Type B pancreatic cell (in vitro differentiated cells): ENCODE results near the gene ZBTB39. TPM values are rescaled to one million over a fixed set of nuclear protein-coding genes. Genes with fewer than 3 reads are reported as not detected.

Experiments
- DNase-seq: peaks from one replicate; pipeline ENCODE4 v3.0.0; 2021; ENCODE audit warnings: mixed read lengths; ENCODE audit not compliant: unreplicated experiment; ENCODE audit errors: extremely low spot score
- H3K27ac Mint-ChIP-seq: 2 replicates; pipeline ENCODE4 v1.8.0; 2021; ENCODE audit warnings: mild to moderate bottlenecking, mixed read lengths
- H3K27me3 Mint-ChIP-seq: 2 replicates; pipeline ENCODE4 v1.8.0; 2021; ENCODE audit warnings: mixed read lengths
- H3K36me3 Mint-ChIP-seq: 2 replicates; pipeline ENCODE4 v1.8.0; 2021; ENCODE audit warnings: mixed read lengths
- H3K4me1 Mint-ChIP-seq: one replicate; pipeline ENCODE4 v1.8.0; 2021; ENCODE audit warnings: mixed read lengths; ENCODE audit not compliant: unreplicated experiment
- H3K4me3 Mint-ChIP-seq: 2 replicates; pipeline ENCODE4 v1.8.0; 2021; ENCODE audit warnings: mild to moderate bottlenecking, mixed read lengths
- H3K9me3 Mint-ChIP-seq: 2 replicates; pipeline ENCODE4 v1.8.0; 2021; ENCODE audit warnings: mixed read lengths
- total RNA-seq: library from RNA; stranded (reverse); gene quantifications from 2 replicates; pipeline ENCODE4 v1.2.1, GENCODE V29; 2021; ENCODE audit warnings: low replicate concordance
- TF ChIP-seq, protein P1 (sequence below): fragments of 200-600 bp; sonication (generic); conservative IDR thresholded peaks from 2 replicates; pipeline ENCODE4 v1.5.0; 2021; ENCODE audit warnings: antibody characterized with exemption, mild to moderate bottlenecking

ZBTB39 gene
- total RNA-seq, 1 donor from 2014 or later = 18.1 TPM

DNA sequence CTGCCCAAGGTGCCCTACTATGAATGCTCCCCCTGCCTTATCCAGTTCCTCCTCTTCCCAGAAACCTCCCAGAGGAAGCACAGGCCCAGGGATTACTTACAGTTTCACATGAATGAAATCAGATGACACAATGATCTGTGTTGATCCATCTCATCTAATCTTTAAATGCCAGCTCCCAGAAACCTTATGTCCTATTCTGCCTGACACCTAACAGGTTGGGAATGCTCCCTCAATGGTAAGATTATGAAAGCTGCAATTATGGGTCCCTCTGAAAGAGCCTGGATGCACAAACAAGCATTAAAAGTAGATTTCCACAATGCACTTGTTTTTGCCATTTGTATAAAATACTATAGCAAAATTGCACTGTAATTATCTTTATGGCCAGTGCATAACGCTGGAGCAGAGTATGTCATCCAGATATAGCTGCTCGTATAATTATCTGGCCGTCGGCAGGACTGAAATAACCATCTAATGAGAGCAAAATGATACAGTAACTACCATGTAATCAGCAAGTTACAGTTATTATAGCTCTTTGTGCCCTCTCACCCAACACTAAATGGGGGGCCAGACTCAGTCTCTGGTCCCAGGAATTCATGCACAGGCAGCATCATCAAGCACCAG, 4.4 kb upstream of the ZBTB39 start:
- H3K36me3 Mint-ChIP-seq = no peaks in the 10 kb centered on the region
- H3K9me3 Mint-ChIP-seq = no peaks in the 10 kb centered on the region
- H3K4me1 Mint-ChIP-seq = peaks cover 12% of the 10 kb centered on the region
- H3K4me3 Mint-ChIP-seq = no peak overlapping the region
- H3K27ac Mint-ChIP-seq = no peak overlapping the region
- no peak for DNase-seq
- H3K27me3 Mint-ChIP-seq = peaks cover 31% of the 10 kb centered on the region
- TF ChIP-seq, protein P1, sequence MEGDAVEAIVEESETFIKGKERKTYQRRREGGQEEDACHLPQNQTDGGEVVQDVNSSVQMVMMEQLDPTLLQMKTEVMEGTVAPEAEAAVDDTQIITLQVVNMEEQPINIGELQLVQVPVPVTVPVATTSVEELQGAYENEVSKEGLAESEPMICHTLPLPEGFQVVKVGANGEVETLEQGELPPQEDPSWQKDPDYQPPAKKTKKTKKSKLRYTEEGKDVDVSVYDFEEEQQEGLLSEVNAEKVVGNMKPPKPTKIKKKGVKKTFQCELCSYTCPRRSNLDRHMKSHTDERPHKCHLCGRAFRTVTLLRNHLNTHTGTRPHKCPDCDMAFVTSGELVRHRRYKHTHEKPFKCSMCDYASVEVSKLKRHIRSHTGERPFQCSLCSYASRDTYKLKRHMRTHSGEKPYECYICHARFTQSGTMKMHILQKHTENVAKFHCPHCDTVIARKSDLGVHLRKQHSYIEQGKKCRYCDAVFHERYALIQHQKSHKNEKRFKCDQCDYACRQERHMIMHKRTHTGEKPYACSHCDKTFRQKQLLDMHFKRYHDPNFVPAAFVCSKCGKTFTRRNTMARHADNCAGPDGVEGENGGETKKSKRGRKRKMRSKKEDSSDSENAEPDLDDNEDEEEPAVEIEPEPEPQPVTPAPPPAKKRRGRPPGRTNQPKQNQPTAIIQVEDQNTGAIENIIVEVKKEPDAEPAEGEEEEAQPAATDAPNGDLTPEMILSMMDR = no peak

GRCh38 chr12:57009949-57010626, 3.7 kb upstream of the ZBTB39 start:
- TF ChIP-seq, protein P1 = no peak
- H3K9me3 Mint-ChIP-seq = no peaks in the 10 kb centered on the region
- peaks cover 4% of the 10 kb centered on the region for H3K36me3 Mint-ChIP-seq
- peaks cover 24% of the 10 kb centered on the region for H3K27me3 Mint-ChIP-seq
- no peak for DNase-seq
- H3K4me3 Mint-ChIP-seq = no peak overlapping the region
- no peak overlapping the region for H3K27ac Mint-ChIP-seq
- H3K4me1 Mint-ChIP-seq = peaks cover 19% of the 10 kb centered on the region

- no peaks in the 10 kb centered on the region for H3K9me3 Mint-ChIP-seq
- peak overlapping the region; percentile 82 for H3K4me3 Mint-ChIP-seq
- peaks cover 22% of the 10 kb centered on the region for H3K4me1 Mint-ChIP-seq
- peaks cover 18% of the 10 kb centered on the region for H3K36me3 Mint-ChIP-seq
- H3K27me3 Mint-ChIP-seq = peaks cover 10% of the 10 kb centered on the region
- TF ChIP-seq, protein P1 = peak; percentile 78
- DNase-seq = no peak
- peak overlapping the region; percentile 8 for H3K27ac Mint-ChIP-seq
Measured at GRCh38 chr12:57008178-57008577, 1.8 kb upstream of the ZBTB39 start.

GRCh38 chr12:57006809-57007475, 596 bp upstream of the ZBTB39 start:
- Mint-ChIP-seq H3K27me3 (no peaks in the 10 kb centered on the region), H3K36me3 (peaks cover 18% of the 10 kb centered on the region), H3K9me3 (no peaks in the 10 kb centered on the region), H3K27ac (no peak overlapping the region), H3K4me1 (peaks cover 22% of the 10 kb centered on the region), H3K4me3 (peak overlapping the region; percentile 88)
- TF ChIP-seq, protein P1 = no peak
- DNase-seq = no peak

DNA sequence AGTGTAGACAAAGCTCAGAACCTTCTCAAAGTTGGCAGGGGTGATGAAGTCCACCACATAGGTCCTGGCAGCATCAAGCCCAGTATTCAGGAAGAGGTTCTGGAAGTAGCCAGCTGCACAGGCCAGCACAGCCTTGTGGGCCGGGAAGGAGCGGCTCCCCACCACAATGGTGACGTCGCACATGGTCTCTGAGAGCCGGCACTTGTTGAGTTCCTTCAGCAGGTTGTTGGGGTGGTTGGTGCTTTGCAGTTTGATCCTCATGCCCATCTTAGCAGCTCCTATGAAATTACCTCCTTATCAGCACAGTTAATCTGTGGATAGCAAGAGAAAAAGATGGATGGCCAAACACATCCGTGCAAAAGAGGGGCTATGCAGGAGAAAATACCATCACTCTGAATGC, 1.7 kb downstream of the ZBTB39 start:
- no peak overlapping the region for H3K27ac Mint-ChIP-seq
- no peaks in the 10 kb centered on the region for H3K27me3 Mint-ChIP-seq
- TF ChIP-seq, protein P1 = no peak
- DNase-seq = no peak
- H3K4me1 Mint-ChIP-seq = peaks cover 29% of the 10 kb centered on the region
- peaks cover 22% of the 10 kb centered on the region for H3K36me3 Mint-ChIP-seq
- peak overlapping the region; percentile 96 for H3K4me3 Mint-ChIP-seq
- no peaks in the 10 kb centered on the region for H3K9me3 Mint-ChIP-seq
